OCI-LY7 (cell line): ENCODE results near the gene STAT4. TPM values are rescaled to one million over a fixed set of nuclear protein-coding genes. Genes with fewer than 3 reads are reported as not detected.

ENCODE experiments used
- BruUV-seq: library from RNA; stranded (reverse); fragments of 400-500 nt; replicated peaks from 2 replicates; lab custom pipeline; 2021; lab: Mats Ljungman, UMichigan
- CTCF ChIA-PET: fragments of 300-600 bp; sonication (Branson Sonifier 250); formaldehyde crosslinking; loops from one replicate; lab custom pipeline; 2022; ENCODE audit warnings: antibody characterized with exemption; ENCODE audit not compliant: unreplicated experiment; lab: Charles Lee
- POLR2A ChIA-PET: fragments of 300-600 bp; sonication (Branson Sonifier 250); formaldehyde crosslinking; loops from one replicate; lab custom pipeline; 2022; ENCODE audit warnings: antibody characterized with exemption; lab: Charles Lee
- DNase-seq: peaks from one replicate; pipeline ENCODE4 v3.0.0-alpha.2; 2015; ENCODE audit warnings: low spot score
- H2AFZ ChIP-seq: fragments of 200-600 bp; sonication (generic), shearing (Covaris generic); 2 replicates; pipeline ENCODE4 v1.6.1; 2014; ENCODE audit warnings: mild to moderate bottlenecking, antibody characterized with exemption, low read length, moderate library complexity
- H3K27ac ChIP-seq: fragments of 200-600 bp; sonication (generic); 2 replicates; pipeline ENCODE4 v1.5.1; 2014; ENCODE audit warnings: mixed run types, low read depth, mild to moderate bottlenecking, moderate library complexity, low read length, inconsistent platforms; ENCODE audit not compliant: poor library complexity, severe bottlenecking
- H3K36me3 ChIP-seq: fragments of 200-600 bp; sonication (generic); 2 replicates; pipeline ENCODE4 v1.6.1; 2014; ENCODE audit warnings: mild to moderate bottlenecking, antibody characterized with exemption, low read length, moderate library complexity, mixed read lengths; ENCODE audit not compliant: insufficient read depth
- H3K4me1 ChIP-seq: fragments of 200-600 bp; sonication (generic); 2 replicates; pipeline ENCODE4 v1.5.1; 2014; ENCODE audit warnings: mild to moderate bottlenecking, low read length; ENCODE audit not compliant: insufficient read depth, poor library complexity, severe bottlenecking
- H3K4me2 ChIP-seq: fragments of 200-600 bp; sonication (generic); 2 replicates; pipeline ENCODE4 v1.6.1; 2014; ENCODE audit warnings: mild to moderate bottlenecking, low read length
- H3K4me3 ChIP-seq: fragments of 200-600 bp; sonication (generic); 2 replicates; pipeline ENCODE4 v1.5.1; 2014; ENCODE audit warnings: mild to moderate bottlenecking, low read depth, low read length; ENCODE audit not compliant: poor library complexity, severe bottlenecking
- H3K79me2 ChIP-seq: fragments of 200-600 bp; sonication (generic); 2 replicates; pipeline ENCODE4 v1.6.1; 2016; ENCODE audit warnings: low read depth, mild to moderate bottlenecking, low read length, moderate library complexity, mixed read lengths; ENCODE audit not compliant: insufficient read depth
- H3K9me2 ChIP-seq: fragments of 200-600 bp; sonication (generic); 2 replicates; pipeline ENCODE4 v1.6.1; 2016; ENCODE audit warnings: mild to moderate bottlenecking, low read length, mixed read lengths; ENCODE audit not compliant: insufficient read depth
- H3K9me3 ChIP-seq: fragments of 200-600 bp; sonication (generic); 2 replicates; pipeline ENCODE4 v1.6.1; 2014; ENCODE audit warnings: mild to moderate bottlenecking, mixed run types, low read length, mixed read lengths
- H4K20me1 ChIP-seq: fragments of 200-600 bp; sonication (generic); 2 replicates; pipeline ENCODE4 v1.6.1; 2014; ENCODE audit warnings: mild to moderate bottlenecking, antibody characterized with exemption, low read length, moderate library complexity, mixed read lengths; ENCODE audit not compliant: insufficient read depth
- EZH2phosphoT487 ChIP-seq: fragments of 200-600 bp; sonication (generic); IDR thresholded peaks from 2 replicates; pipeline ENCODE4 v1.6.1; 2018; ENCODE audit warnings: low read depth, borderline replicate concordance, mild to moderate bottlenecking, mixed run types, antibody characterized with exemption, low read length, moderate library complexity, mixed read lengths
- intact Hi-C: fragments of 100-400 bp; cut with micrococcal nuclease; formaldehyde crosslinking; loops from one replicate; pipeline ENCODE4 v1.10.0; 2022; ENCODE audit not compliant: unreplicated experiment
- total RNA-seq, 2 experiments: library from RNA; depleted of rRNA in 1 of 2; stranded (reverse); fragments of >200 nt in 1 of 2; shearing (Covaris generic) in 1 of 2; gene quantifications; 2 replicates each; pipeline ENCODE4 v1.2.3, GENCODE V29; 2014 to 2022
- TF ChIP-seq, protein P1 (sequence below): fragments of 200-600 bp; sonication (generic); conservative IDR thresholded peaks from 2 replicates; pipeline ENCODE4 v1.5.1; 2014; ENCODE audit warnings: mild to moderate bottlenecking, antibody characterized with exemption, low read length, moderate library complexity, mixed read lengths

STAT4 gene
- total RNA-seq, 2 experiments from 2014 or later = not detected

- Histone ChIP-seq H3K4me1 (no peaks in the 10 kb centered on the region), H4K20me1 (no peaks in the 10 kb centered on the region), H3K4me3 (no peak overlapping the region), H3K27ac (no peak overlapping the region), H3K9me3 (no peaks in the 10 kb centered on the region), H3K36me3 (peaks cover 91% of the 10 kb centered on the region), H2AFZ (no peak overlapping the region), H3K9me2 (no peaks in the 10 kb centered on the region), H3K4me2 (no peak overlapping the region), H3K79me2 (no peaks in the 10 kb centered on the region)
- no peak for TF ChIP-seq EZH2phosphoT487
- TF ChIP-seq, protein P1, sequence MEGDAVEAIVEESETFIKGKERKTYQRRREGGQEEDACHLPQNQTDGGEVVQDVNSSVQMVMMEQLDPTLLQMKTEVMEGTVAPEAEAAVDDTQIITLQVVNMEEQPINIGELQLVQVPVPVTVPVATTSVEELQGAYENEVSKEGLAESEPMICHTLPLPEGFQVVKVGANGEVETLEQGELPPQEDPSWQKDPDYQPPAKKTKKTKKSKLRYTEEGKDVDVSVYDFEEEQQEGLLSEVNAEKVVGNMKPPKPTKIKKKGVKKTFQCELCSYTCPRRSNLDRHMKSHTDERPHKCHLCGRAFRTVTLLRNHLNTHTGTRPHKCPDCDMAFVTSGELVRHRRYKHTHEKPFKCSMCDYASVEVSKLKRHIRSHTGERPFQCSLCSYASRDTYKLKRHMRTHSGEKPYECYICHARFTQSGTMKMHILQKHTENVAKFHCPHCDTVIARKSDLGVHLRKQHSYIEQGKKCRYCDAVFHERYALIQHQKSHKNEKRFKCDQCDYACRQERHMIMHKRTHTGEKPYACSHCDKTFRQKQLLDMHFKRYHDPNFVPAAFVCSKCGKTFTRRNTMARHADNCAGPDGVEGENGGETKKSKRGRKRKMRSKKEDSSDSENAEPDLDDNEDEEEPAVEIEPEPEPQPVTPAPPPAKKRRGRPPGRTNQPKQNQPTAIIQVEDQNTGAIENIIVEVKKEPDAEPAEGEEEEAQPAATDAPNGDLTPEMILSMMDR = no peak
- BruUV-seq = no TSS peak
- intact Hi-C loops = no loop called here
- ChIA-PET POLR2A (interaction anchor here (0.7 kb wide), 1 partner anchor 1112 kb away, joined by 3 read pairs; no protein-coding TSS in a partner anchor), CTCF (no interaction called here)
- DNase-seq = no peak
Observed at GRCh38 chr2:190988910-190989309, 161.9 kb downstream of the STAT4 start.

DNA sequence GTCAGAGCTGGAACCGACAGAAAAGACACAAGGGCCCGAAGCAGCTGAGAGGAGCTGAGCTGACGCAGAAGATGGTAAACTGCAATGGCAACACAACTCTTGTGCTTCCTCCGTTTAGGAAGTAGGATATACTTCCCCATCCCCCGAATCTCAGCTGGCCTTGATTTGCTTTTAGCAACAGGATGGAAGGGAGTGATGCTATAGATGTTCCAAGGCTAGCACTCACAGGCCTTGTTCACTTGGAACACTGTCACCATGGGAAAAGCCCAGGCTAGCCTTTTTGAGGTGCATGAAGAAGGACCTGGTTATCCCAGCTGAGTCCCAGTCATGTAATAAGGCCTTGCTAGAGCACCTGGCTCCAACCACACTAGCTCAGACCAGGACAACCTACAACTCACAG is 162.9 kb downstream of the STAT4 start:
- Histone ChIP-seq H3K9me3 (no peaks in the 10 kb centered on the region), H4K20me1 (no peaks in the 10 kb centered on the region), H3K9me2 (no peaks in the 10 kb centered on the region), H3K36me3 (peaks cover 91% of the 10 kb centered on the region), H3K4me1 (no peaks in the 10 kb centered on the region), H3K4me3 (no peak overlapping the region), H3K27ac (no peak overlapping the region), H2AFZ (no peak overlapping the region), H3K79me2 (no peaks in the 10 kb centered on the region), H3K4me2 (no peak overlapping the region)
- TF ChIP-seq EZH2phosphoT487 = no peak
- TF ChIP-seq, protein P1 = no peak
- intact Hi-C loops = no loop called here
- no peak for DNase-seq
- ChIA-PET CTCF (no interaction called here), POLR2A (interaction anchor here (1.3 kb wide), 1 partner anchor 24 kb away, joined by 3 read pairs; no protein-coding TSS in a partner anchor)
- BruUV-seq = no TSS peak

- H3K4me1 ChIP-seq = no peaks in the 10 kb centered on the region
- H4K20me1 ChIP-seq = no peaks in the 10 kb centered on the region
- no peak for DNase-seq
- POLR2A ChIA-PET = interaction anchor here (0.6 to 1.3 kb wide), 2 partner anchors 23 to 59 kb away, joined by 3 to 4 read pairs; no protein-coding TSS in a partner anchor
- H3K79me2 ChIP-seq = no peaks in the 10 kb centered on the region
- CTCF ChIA-PET = no interaction called here
- TF ChIP-seq, protein P1 = no peak
- TF ChIP-seq EZH2phosphoT487 = no peak
- H3K4me3 ChIP-seq = no peak overlapping the region
- peaks cover 93% of the 10 kb centered on the region for H3K36me3 ChIP-seq
- BruUV-seq = no TSS peak
- no peak overlapping the region for H2AFZ ChIP-seq
- no peaks in the 10 kb centered on the region for H3K9me2 ChIP-seq
- H3K9me3 ChIP-seq = no peaks in the 10 kb centered on the region
- no peak overlapping the region for H3K27ac ChIP-seq
- intact Hi-C loops = no loop called here
- H3K4me2 ChIP-seq = no peak overlapping the region
Observed at GRCh38 chr2:190987116-190987515, 163.7 kb downstream of the STAT4 start.
